ENCODE results near the gene LYRM7.

DNA sequence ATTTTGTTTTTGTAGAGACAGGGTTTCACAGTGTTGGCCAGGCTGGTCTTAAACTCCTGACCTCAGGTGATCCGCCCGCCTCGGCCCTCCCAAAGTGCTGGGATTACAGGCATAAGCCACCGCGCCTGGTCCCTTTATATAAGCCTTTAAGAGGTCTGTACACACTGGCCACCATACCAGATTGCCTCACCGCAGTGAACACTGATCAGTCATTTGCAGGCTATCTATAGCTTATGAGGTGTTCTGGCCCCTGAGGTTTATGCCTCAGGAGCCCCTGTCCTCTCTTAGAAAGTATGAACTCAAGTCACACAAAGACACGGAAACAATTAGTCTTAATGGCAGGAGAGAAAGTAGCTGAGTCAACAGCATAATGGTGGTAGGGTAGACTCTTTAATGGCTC lies 20.3 kb upstream of the LYRM7 start:
- TF ChIP-seq CTCF (IDR thresholded peaks at IDR 0.05) (no peak), ZFX (IDR thresholded peaks at IDR 0.05; ENCODE audit: borderline replicate concordance) (no peak)

Data from 22Rv1 (cell line).